ENCODE data around the gene ATRIP. TPM values are rescaled to one million over a fixed set of nuclear protein-coding genes. Genes with fewer than 3 reads are reported as not detected.

The ATRIP gene
- total and polyA plus RNA-seq, 2 experiments from 2014 or later = 4.3 to 4.5 TPM

GRCh38 chr3:48486952-48487351 is 40.4 kb downstream of the ATRIP start:
- no peaks in the 10 kb centered on the region for H4K20me1 ChIP-seq (ENCODE audit: insufficient read depth, poor library complexity, severe bottlenecking)
- no peaks in the 10 kb centered on the region for H3K79me2 ChIP-seq
- H3K4me1 ChIP-seq (ENCODE audit: insufficient read depth) = no peaks in the 10 kb centered on the region
- TF ChIP-seq EZH2 (IDR thresholded peaks at IDR 0.05; ENCODE audit: borderline replicate concordance) = no peak
- no peak for TF ChIP-seq EZH2phosphoT487 (IDR thresholded peaks at IDR 0.05; ENCODE audit: low read depth, severe bottlenecking, unreplicated experiment)
- TF ChIP-seq, protein P1, sequence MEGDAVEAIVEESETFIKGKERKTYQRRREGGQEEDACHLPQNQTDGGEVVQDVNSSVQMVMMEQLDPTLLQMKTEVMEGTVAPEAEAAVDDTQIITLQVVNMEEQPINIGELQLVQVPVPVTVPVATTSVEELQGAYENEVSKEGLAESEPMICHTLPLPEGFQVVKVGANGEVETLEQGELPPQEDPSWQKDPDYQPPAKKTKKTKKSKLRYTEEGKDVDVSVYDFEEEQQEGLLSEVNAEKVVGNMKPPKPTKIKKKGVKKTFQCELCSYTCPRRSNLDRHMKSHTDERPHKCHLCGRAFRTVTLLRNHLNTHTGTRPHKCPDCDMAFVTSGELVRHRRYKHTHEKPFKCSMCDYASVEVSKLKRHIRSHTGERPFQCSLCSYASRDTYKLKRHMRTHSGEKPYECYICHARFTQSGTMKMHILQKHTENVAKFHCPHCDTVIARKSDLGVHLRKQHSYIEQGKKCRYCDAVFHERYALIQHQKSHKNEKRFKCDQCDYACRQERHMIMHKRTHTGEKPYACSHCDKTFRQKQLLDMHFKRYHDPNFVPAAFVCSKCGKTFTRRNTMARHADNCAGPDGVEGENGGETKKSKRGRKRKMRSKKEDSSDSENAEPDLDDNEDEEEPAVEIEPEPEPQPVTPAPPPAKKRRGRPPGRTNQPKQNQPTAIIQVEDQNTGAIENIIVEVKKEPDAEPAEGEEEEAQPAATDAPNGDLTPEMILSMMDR (IDR thresholded peaks at IDR 0.05; ENCODE audit: poor library complexity) = no peak
- no peaks in the 10 kb centered on the region for H3K27me3 ChIP-seq
- no peak overlapping the region for H3K27ac ChIP-seq
- WGBS (ENCODE audit: low lambda C conversion rate, missing lambda C conversion rate) = 93% methylated on average over 5 of the region's 5 CpGs
- no peak for DNase-seq (ENCODE audit: low spot score)
- no peaks in the 10 kb centered on the region for H3K36me3 ChIP-seq (replicated peaks; ENCODE audit: insufficient read depth, low read depth)
- H3K4me3 ChIP-seq = no peak overlapping the region
- H3K9me3 ChIP-seq (ENCODE audit: low read depth) = no peaks in the 10 kb centered on the region
- no peaks in the 10 kb centered on the region for H3K9me2 ChIP-seq (replicated peaks; ENCODE audit: insufficient read depth)
- no peak overlapping the region for H2AFZ ChIP-seq
- no peak overlapping the region for H3K4me2 ChIP-seq

DNA sequence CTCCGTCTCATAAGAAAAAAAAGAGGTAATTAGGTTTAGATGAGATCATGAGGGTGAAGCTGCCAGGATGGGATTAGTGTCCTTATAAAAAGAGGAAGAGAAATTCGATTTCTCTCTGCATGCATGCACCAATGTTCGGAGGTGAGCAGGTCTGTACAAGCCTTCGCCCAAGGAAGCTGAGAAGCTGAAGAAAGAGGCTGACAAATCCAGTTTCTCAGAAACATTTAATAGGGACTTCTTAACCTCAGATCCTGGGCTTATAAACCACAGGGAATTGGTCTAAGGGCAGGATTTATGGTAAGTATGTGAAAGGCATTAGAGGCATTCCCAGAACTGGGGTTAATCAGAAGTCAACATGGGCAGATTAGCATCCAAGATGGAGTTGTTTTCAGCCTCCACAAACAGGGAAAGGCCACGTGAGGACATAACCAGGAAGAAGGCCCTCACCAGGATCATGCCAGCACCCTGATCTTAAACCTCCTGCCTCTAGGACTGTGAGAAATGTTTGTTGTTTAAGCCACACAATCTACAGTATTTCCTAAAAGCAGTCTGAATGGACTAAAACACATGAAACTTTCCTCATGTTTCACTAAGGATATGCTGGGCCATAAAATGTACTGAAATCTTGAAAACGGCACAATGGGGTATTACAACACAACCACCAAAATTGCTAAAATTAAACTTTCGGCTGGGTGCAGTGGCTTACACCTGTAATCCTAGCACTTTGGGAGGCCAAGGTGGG is 46.1 kb downstream of the ATRIP start:
- Histone ChIP-seq H3K27ac (peak overlapping the region; percentile 66), H3K36me3 (replicated peaks; ENCODE audit: insufficient read depth, low read depth) (no peaks in the 10 kb centered on the region), H3K4me2 (peak overlapping the region; percentile 41), H3K4me1 (ENCODE audit: insufficient read depth) (no peaks in the 10 kb centered on the region), H3K4me3 (no peak overlapping the region), H4K20me1 (ENCODE audit: insufficient read depth, poor library complexity, severe bottlenecking) (no peaks in the 10 kb centered on the region), H3K79me2 (no peaks in the 10 kb centered on the region), H3K27me3 (no peaks in the 10 kb centered on the region), H2AFZ (no peak overlapping the region), H3K9me3 (ENCODE audit: low read depth) (no peaks in the 10 kb centered on the region), H3K9me2 (replicated peaks; ENCODE audit: insufficient read depth) (no peaks in the 10 kb centered on the region)
- 77% methylated on average over 7 of the region's 7 CpGs for WGBS (ENCODE audit: low lambda C conversion rate, missing lambda C conversion rate)
- TF ChIP-seq EZH2phosphoT487 (IDR thresholded peaks at IDR 0.05; ENCODE audit: low read depth, severe bottlenecking, unreplicated experiment) = no peak
- no peak for TF ChIP-seq EZH2 (IDR thresholded peaks at IDR 0.05; ENCODE audit: borderline replicate concordance)
- TF ChIP-seq, protein P1 (IDR thresholded peaks at IDR 0.05; ENCODE audit: poor library complexity) = no peak
- DNase-seq (ENCODE audit: low spot score) = no peak

- Histone ChIP-seq H3K4me2 (no peak overlapping the region), H3K9me3 (ENCODE audit: low read depth) (no peaks in the 10 kb centered on the region), H2AFZ (no peak overlapping the region), H3K27me3 (no peaks in the 10 kb centered on the region), H3K4me3 (no peak overlapping the region), H3K9me2 (replicated peaks; ENCODE audit: insufficient read depth) (no peaks in the 10 kb centered on the region), H3K36me3 (replicated peaks; ENCODE audit: insufficient read depth, low read depth) (no peaks in the 10 kb centered on the region), H3K4me1 (ENCODE audit: insufficient read depth) (no peaks in the 10 kb centered on the region), H3K27ac (peak overlapping the region; percentile 66), H3K79me2 (no peaks in the 10 kb centered on the region), H4K20me1 (ENCODE audit: insufficient read depth, poor library complexity, severe bottlenecking) (no peaks in the 10 kb centered on the region)
- DNase-seq (ENCODE audit: low spot score) = no peak
- WGBS (ENCODE audit: low lambda C conversion rate, missing lambda C conversion rate) = 86% methylated on average over 3 of the region's 3 CpGs
- TF ChIP-seq EZH2phosphoT487 (IDR thresholded peaks at IDR 0.05; ENCODE audit: low read depth, severe bottlenecking, unreplicated experiment) (no peak), EZH2 (IDR thresholded peaks at IDR 0.05; ENCODE audit: borderline replicate concordance) (no peak)
- TF ChIP-seq, protein P1 (IDR thresholded peaks at IDR 0.05; ENCODE audit: poor library complexity) = no peak
Measured at GRCh38 chr3:48493203-48493501, 46.6 kb downstream of the ATRIP start.
